HG03045 (cell line): ENCODE measurements around the gene FAM53A.

ENCODE experiments used
- ATAC-seq: cut with Tn5 transposase; IDR thresholded peaks from one replicate; pipeline ENCODE4 v1.9.1; 2021; ENCODE audit warnings: mild to moderate bottlenecking, moderate library complexity; ENCODE audit not compliant: unreplicated experiment

Gene FAM53A

DNA sequence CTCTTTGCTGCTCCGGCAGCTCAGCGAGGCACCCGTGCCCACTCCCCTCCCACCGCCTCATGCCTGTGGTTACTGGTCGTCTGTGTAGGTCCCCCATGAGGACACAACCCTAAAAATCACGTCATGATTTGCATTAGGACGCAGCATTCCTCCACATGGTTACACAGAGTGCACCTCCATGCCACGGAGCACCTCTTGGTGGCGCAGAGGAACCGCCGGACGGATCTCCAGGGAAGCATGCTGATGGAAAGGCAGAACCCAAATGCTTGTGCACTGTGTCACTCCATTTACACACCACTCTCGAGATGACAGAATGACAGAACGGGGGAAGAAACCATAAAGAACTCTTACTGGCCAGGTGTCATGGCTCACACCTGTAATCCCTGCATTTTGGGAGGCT is 22.4 kb downstream of the FAM53A start:
- ATAC-seq, result no peak

- ATAC-seq, result no peak
Observed at GRCh38 chr4:1660948-1661677, 23.0 kb downstream of the FAM53A start.

DNA sequence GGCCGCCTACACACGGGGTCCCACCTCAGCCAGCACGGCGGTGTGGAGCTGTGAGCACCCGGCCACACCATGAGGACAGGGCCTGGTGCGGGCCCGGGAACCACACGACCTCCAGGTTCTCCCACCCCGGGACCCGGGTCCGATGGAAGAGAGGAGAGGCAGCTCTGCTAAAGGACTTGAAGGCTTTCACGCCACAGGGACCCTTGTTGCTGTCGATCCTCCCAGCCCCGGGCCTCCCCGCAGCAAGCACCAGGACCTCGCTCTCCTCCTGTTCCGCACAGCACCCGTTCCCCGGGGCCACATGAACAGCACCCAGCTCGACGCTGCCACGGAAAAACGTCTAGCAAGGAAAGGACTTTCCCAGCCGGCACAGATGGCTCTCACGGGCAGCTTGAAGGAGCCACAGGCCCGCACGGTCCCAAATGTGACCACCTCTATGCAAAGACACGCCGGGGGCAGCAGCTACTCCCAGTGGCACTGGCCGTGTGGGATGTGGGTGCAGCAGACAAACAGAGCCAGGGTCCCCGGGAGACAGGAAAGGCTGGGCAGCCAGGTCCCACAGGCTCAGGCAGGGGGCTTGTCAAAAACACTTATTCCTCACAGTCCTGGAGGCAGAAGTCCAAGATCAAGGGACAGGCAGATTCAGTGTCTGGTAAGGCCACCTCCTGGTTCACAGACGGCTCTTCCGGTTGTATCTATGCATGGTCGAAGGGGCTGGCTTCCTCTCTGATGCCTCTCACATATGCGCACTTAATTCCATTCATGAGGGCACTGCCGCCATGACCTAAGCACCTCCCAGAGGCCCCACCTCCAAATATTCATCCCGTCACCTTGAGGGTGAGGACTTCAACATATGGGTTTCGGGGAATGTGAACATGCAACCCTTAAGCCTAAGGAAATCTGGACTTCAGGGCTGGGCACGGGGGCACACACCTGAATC is 24.7 kb downstream of the FAM53A start:
- ATAC-seq, result no peak

- no peak for ATAC-seq
Observed at GRCh38 chr4:1658581-1658980, 25.5 kb downstream of the FAM53A start.

DNA sequence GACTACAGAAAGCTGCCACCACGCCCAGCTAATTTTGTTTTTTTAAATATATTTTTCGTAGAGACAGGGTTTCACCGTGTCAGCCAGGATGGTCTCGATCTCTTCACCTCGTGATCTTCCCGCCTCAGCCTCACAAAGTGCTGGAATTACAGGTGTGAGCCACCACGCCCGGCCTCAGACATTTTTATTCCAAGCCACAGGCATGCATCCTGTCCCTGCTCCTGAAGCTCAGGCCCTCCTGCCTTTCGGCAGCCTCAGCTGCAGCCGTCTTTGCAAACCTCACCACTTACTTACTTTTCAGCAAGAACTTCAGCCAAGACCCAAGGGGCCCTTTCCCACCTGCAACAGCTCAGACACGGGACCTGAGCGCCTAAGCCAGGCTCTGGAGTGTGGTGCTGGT is 26.0 kb downstream of the FAM53A start:
- no peak for ATAC-seq

GRCh38 chr4:1656986-1657385 is 27.1 kb downstream of the FAM53A start:
- no peak for ATAC-seq

DNA sequence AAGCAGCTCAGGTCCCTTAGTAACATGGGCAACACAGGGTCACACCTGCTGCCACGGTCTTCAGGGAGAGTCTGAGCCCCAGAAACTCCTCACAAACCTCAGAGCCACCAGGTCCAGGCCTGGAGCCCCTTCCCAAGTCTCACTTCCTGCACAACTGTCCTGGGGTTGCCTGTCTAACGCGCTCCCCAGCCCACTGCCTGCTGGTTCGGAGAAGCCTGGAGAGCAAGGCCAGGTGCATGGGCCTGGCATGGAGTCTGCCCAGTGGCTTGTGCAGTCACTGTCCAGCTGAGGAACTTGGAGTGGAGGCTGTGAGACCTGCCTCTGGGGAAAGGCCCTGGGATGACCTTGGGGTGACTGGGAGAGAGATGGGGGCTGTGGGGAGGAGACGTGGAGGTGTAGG is 28.0 kb downstream of the FAM53A start:
- no peak for ATAC-seq

DNA sequence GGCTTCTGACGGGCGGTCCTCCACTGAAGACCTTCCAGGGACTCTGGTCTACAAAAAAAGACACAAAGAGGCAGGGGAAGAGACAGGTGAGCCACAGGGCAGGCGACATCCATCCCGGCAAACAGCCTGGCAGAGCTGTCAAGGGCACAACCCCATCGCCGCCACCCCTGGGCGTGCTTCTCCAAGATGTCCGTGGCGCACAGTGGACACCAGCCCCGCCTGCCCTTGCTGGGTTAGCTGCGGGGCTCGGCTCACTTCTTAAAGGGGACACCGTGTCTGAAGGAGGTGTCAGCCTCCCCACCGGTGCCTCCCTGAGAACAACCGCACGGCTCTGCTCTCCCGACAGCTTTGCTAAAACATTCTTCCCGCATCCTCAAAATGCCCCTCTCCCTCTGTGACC is 28.4 kb downstream of the FAM53A start:
- no peak for ATAC-seq

GRCh38 chr4:1655081-1655480 is 29.0 kb downstream of the FAM53A start:
- ATAC-seq, result no peak

GRCh38 chr4:1654216-1654955 is 29.7 kb downstream of the FAM53A start:
- ATAC-seq, result no peak

DNA sequence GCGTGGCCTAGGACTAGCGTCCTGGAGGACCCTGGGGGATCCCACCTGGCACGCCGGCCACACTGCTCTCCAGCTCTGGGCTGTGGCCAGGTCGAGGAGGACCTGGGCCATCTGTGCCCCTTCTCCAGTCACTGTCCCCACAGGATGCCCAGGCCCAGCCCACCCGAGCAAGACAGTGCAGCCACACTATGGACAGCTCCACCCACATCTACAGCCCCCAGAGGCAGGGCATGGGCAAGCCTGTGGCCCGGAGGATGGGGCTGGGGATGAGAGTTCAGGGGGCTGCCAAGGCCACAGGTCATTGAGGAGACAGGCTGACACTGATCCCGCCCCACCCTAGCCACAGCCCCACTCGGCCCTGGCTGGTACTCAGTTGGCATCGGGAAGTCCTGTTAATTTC is 30.3 kb downstream of the FAM53A start:
- no peak for ATAC-seq

DNA sequence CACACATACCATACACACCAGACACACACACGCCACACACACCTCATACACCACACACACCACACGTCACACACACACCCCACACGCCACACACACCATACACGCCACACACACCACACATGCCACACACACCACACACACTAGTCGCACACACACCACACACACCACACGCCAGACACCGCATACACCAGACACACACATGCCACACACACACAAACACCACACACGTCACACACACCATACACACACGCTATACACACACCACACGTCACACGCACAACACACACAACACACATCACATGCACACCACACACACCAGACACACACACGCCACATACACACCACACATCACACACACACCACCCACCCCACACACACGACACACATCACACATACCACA is 32.0 kb downstream of the FAM53A start:
- ATAC-seq, result no peak

DNA sequence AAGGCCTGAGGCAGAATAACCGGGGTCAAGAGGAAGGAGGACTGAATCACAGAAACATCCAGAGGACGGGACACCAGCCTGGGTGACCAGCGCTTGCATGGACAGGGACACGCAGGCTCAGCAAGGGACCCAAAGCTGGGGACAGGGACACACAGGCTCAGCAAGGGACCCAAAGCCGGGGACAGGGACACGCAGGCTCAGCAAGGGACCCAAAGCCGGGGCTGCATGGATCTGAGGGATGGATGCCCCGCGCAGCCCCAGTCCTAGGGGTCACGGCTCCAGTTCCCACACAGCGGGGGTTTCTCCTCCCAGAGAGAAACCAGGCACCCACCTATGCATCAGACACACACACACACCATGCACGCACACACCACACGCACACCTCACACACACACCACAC is 32.5 kb downstream of the FAM53A start:
- ATAC-seq, result no peak

- no peak for ATAC-seq
Observed at GRCh38 chr4:1648962-1649361, 35.2 kb downstream of the FAM53A start.

- no peak for ATAC-seq
Observed at GRCh38 chr4:1647432-1647831, 36.7 kb downstream of the FAM53A start.

DNA sequence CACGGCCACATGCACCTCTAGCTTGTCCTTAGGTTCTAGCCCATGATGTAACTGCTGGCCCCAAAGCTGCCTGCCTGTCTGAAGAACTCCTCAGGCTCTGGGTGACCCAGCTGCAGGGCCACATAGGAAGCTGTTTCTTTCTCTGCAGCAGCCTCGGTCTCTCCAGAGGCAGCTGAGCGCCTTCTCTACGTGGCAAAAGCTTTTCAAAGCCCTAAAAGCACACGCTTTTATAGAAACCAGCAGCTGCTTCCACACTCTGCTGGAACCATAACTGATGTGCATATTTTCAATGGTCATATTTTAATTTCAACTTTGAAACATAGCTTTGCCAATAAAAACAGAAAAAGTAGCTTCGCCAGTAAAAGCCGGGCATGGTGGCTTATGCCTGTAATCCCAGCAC is 37.4 kb downstream of the FAM53A start:
- no peak for ATAC-seq

DNA sequence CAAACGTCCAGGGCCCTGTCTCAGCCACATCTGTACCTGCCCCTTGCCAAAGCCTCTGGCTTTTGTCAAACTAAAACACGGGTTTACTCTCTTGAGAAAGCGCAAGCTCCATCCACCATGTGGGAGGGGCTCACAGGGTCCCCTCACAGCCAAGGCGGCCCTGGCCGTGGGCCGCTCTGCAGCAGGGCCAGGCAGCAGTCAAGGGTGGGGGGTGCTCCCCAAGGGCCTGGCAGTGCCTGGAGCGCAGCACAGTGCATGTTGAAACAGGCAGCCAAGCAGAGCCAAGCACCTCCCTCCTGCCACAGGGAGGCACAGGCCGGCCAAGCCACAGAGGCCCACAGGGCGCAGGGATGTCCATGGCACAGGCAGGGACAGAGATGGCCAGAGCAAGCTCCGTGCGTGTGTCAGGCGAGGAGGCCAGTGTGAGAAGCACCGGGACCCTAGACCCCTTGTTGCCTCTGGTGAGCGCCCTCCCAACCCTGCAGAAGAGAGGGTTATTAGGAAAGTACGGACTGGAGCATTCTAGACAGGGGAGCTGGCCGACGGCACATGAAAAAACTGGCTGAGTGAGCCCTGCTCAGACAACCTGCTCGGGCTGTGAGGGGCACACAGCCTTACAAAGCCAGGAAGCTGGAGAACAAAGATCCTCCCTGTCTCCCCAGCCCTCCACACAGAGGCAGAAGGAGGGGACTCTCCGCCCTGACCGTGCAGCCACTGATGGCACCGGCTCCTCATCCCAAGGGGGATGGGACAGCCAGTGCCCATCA is 39.0 kb downstream of the FAM53A start:
- no peak for ATAC-seq

DNA sequence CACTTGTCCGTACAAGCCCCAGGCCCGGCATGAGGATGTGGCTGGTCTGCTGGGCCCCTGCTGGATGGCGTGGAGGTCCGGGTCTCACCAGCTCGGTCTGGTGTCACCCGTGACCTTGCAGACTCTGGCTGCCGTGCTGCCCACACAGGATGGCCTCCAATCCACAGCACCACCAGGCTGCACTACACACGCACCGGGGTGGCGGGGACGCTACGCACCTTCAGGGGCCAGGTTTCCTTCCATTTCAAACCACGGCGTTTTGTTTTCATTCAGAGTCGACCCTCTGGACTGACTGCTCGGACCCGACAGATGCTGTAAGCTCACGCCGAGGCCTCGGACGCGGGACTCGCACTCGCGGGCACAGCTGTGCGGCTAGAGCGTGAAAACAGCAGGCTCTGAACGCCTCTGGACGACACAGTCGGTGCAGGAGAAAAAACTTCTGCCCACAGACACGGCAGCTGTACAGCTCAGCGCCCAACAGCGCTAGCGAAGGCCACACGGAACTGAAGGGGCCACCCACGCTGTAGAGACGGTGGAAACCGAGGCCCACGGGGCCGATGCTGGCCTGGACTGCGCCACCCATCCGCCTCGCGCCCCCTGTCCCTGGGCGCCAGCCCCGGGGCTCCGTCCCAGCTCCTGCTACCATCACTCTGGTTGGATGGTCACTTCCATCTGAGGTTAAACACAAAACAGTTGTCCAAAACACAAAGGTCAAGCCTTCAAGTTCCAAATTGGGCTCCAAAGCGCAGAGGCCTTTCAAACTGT is 40.0 kb downstream of the FAM53A start:
- ATAC-seq, result no peak

- ATAC-seq, result no peak
Observed at GRCh38 chr4:1642196-1642951, 41.7 kb downstream of the FAM53A start.
